Measurements from ENCODE around the gene ENKUR.

- TF ChIP-seq CTCF (conservative IDR thresholded peaks at IDR 0.05): no peak
- no peak for TF ChIP-seq ZFX (IDR thresholded peaks at IDR 0.05)
These were observed 62.3 kb downstream of the ENKUR start for GRCh38 chr10:24953675-24954074.

Measured in C4-2B (cell line).